Fibroblast of the conjunctiva (primary cell): ENCODE data around the gene CTIF.

Experiments
- DNase-seq: peaks from one replicate; pipeline ENCODE4 v3.0.0-alpha.2; 2010; ENCODE audit warnings: low read depth

Gene CTIF

GRCh38 chr18:48871391-48872166, 332.7 kb downstream of the CTIF start:
- DNase-seq, result no peak

GRCh38 chr18:48872234-48873145, 333.7 kb downstream of the CTIF start:
- DNase-seq, result no peak

- no peak for DNase-seq
These were observed 335.4 kb downstream of the CTIF start for GRCh38 chr18:48874233-48874632.

GRCh38 chr18:48874701-48875162, 335.9 kb downstream of the CTIF start:
- DNase-seq, result no peak

- DNase-seq, result no peak
These were observed 336.6 kb downstream of the CTIF start for GRCh38 chr18:48875314-48875941.

GRCh38 chr18:48875942-48876511, 337.2 kb downstream of the CTIF start:
- DNase-seq, result no peak

- no peak for DNase-seq
These were observed 337.8 kb downstream of the CTIF start for GRCh38 chr18:48876590-48876989.

GRCh38 chr18:48877941-48878340, 339.1 kb downstream of the CTIF start:
- DNase-seq, result no peak

GRCh38 chr18:48878471-48878870, 339.6 kb downstream of the CTIF start:
- DNase-seq, result no peak

GRCh38 chr18:48879008-48879431, 340.2 kb downstream of the CTIF start:
- no peak for DNase-seq

GRCh38 chr18:48880931-48881330, 342.1 kb downstream of the CTIF start:
- no peak for DNase-seq

GRCh38 chr18:48882379-48882778, 343.5 kb downstream of the CTIF start:
- no peak for DNase-seq

- no peak for DNase-seq
These were observed 345.5 kb downstream of the CTIF start for GRCh38 chr18:48884306-48884705.

GRCh38 chr18:48884771-48885170, 345.9 kb downstream of the CTIF start:
- no peak for DNase-seq

- DNase-seq, result no peak
These were observed 346.6 kb downstream of the CTIF start for GRCh38 chr18:48885266-48885923.

- DNase-seq, result no peak
These were observed 347.1 kb downstream of the CTIF start for GRCh38 chr18:48885924-48886400.

- no peak for DNase-seq
These were observed 347.9 kb downstream of the CTIF start for GRCh38 chr18:48886520-48887293.

- DNase-seq, result no peak
These were observed 348.6 kb downstream of the CTIF start for GRCh38 chr18:48887294-48887904.

- DNase-seq, result no peak
These were observed 349.3 kb downstream of the CTIF start for GRCh38 chr18:48887905-48888772.
